C4-2B (cell line): ENCODE results near the gene SCNN1A.

Experiments
- ZFX ChIP-seq: fragments of 450-650 bp; IDR thresholded peaks from 2 replicates; pipeline ENCODE4 v1.6.1; 2017
- TF ChIP-seq, protein P1 (sequence below): fragments of 450-650 bp; conservative IDR thresholded peaks from 2 replicates; pipeline ENCODE4 v1.5.1; 2017; ENCODE audit warnings: mild to moderate bottlenecking

DNA sequence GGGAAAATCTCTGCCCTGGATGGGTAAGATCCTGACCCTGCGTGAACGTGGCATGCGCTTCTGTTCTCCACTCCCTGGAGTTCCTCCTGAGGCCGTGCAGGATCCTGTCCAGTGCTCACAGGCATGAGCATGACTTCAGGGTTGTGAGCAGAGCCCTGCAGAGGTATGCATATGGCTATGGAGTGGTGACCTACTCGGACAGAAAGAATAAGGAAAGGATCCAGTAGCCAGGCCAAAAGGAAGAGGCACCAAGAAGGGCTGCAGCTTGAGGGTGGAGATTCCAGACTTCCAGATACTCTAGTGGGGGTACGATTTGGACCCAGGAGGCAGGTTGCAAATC, 48.6 kb upstream of the SCNN1A start:
- TF ChIP-seq, protein P1, sequence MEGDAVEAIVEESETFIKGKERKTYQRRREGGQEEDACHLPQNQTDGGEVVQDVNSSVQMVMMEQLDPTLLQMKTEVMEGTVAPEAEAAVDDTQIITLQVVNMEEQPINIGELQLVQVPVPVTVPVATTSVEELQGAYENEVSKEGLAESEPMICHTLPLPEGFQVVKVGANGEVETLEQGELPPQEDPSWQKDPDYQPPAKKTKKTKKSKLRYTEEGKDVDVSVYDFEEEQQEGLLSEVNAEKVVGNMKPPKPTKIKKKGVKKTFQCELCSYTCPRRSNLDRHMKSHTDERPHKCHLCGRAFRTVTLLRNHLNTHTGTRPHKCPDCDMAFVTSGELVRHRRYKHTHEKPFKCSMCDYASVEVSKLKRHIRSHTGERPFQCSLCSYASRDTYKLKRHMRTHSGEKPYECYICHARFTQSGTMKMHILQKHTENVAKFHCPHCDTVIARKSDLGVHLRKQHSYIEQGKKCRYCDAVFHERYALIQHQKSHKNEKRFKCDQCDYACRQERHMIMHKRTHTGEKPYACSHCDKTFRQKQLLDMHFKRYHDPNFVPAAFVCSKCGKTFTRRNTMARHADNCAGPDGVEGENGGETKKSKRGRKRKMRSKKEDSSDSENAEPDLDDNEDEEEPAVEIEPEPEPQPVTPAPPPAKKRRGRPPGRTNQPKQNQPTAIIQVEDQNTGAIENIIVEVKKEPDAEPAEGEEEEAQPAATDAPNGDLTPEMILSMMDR: no peak
- no peak for TF ChIP-seq ZFX
